WTC11 (cell line): ENCODE data around the gene SP110. TPM values are rescaled to one million over a fixed set of nuclear protein-coding genes. Genes with fewer than 3 reads are reported as not detected.

Experiments used
- ATAC-seq: fragments of 200-7000 bp; cut with Tn5 transposase; 2 replicates; pipeline ENCODE4 v1.10.0; 2021; ENCODE audit warnings: mild to moderate bottlenecking, moderate library complexity
- CTCF ChIA-PET: fragments of 300-600 bp; sonication (Branson Sonifier 250); formaldehyde crosslinking; loops from one replicate; lab custom pipeline; 2021; ENCODE audit warnings: antibody characterized with exemption; lab: Charles Lee
- POLR2A ChIA-PET: fragments of 350-600 bp; sonication (Branson Sonifier 250); formaldehyde crosslinking; loops from one replicate; lab custom pipeline; 2021; ENCODE audit warnings: antibody characterized with exemption; lab: Charles Lee
- DNase-seq: peaks from one replicate; pipeline ENCODE4 v3.0.0; 2021; ENCODE audit warnings: low spot score
- H3K27ac Mint-ChIP-seq: 2 replicates; pipeline ENCODE4 v1.8.0; 2021; ENCODE audit warnings: mixed read lengths
- H3K27me3 Mint-ChIP-seq: 2 replicates; pipeline ENCODE4 v1.8.0; 2021; ENCODE audit warnings: low read depth, mild to moderate bottlenecking, moderate library complexity, mixed read lengths
- H3K36me3 Mint-ChIP-seq: 2 replicates; pipeline ENCODE4 v1.8.0; 2021; ENCODE audit warnings: mixed read lengths
- H3K4me1 Mint-ChIP-seq: 2 replicates; pipeline ENCODE4 v1.8.0; 2022; ENCODE audit warnings: mixed read lengths
- H3K4me3 Mint-ChIP-seq: 2 replicates; pipeline ENCODE4 v1.8.0; 2021; ENCODE audit warnings: mild to moderate bottlenecking, moderate library complexity, mixed read lengths
- H3K9me3 Mint-ChIP-seq: 2 replicates; pipeline ENCODE4 v1.8.0; 2021; ENCODE audit warnings: mixed read lengths
- FOXJ3 ChIP-seq: sonication (generic); formaldehyde crosslinking; IDR thresholded peaks from 2 replicates; pipeline ENCODE4 v1.9.0; 2021; ENCODE audit warnings: missing genetic modification reagents, mild to moderate bottlenecking, borderline replicate concordance
- JAZF1 ChIP-seq: fragments of 250-450 bp; sonication (Bioruptor Pico); IDR thresholded peaks from 2 replicates; pipeline ENCODE4 v1.9.0; 2021; ENCODE audit warnings: moderate library complexity, mild to moderate bottlenecking, inconsistent platforms
- MXD4 ChIP-seq: fragments of 250-450 bp; sonication (Bioruptor Pico); IDR thresholded peaks from 2 replicates; pipeline ENCODE4 v1.8.0; 2021; ENCODE audit warnings: mild to moderate bottlenecking, moderate library complexity, borderline replicate concordance
- MYBL2 ChIP-seq: sonication (generic); formaldehyde crosslinking; IDR thresholded peaks from 2 replicates; pipeline ENCODE4 v1.8.1; 2023; ENCODE audit warnings: mild to moderate bottlenecking, moderate library complexity, missing genetic modification reagents
- NFE2L1 ChIP-seq: sonication (generic); formaldehyde crosslinking; IDR thresholded peaks from 2 replicates; pipeline ENCODE4 v1.8.1; 2023; ENCODE audit warnings: missing genetic modification reagents
- TEAD1 ChIP-seq: sonication (generic); formaldehyde crosslinking; IDR thresholded peaks from 2 replicates; pipeline ENCODE4 v1.8.0; 2022; ENCODE audit warnings: mild to moderate bottlenecking, missing genetic modification reagents
- TP53 ChIP-seq: sonication (generic); formaldehyde crosslinking; IDR thresholded peaks from 2 replicates; pipeline ENCODE4 v1.8.1; 2023; ENCODE audit warnings: mild to moderate bottlenecking, missing genetic modification reagents
- ZNF121 ChIP-seq: sonication (generic); formaldehyde crosslinking; IDR thresholded peaks from 2 replicates; pipeline ENCODE4 v1.8.0; 2023; ENCODE audit warnings: missing genetic modification reagents
- ZNF263 ChIP-seq: sonication (generic); formaldehyde crosslinking; IDR thresholded peaks from 2 replicates; pipeline ENCODE4 v1.8.1; 2022; ENCODE audit warnings: low read depth, mild to moderate bottlenecking, moderate library complexity, missing genetic modification reagents
- ZNF317 ChIP-seq: sonication (generic); formaldehyde crosslinking; IDR thresholded peaks from 2 replicates; pipeline ENCODE4 v1.8.1; 2023; ENCODE audit warnings: low read depth, mild to moderate bottlenecking, moderate library complexity, missing genetic modification reagents, borderline replicate concordance
- ZNF671 ChIP-seq: fragments of 250-450 bp; sonication (Bioruptor Pico); IDR thresholded peaks from 2 replicates; pipeline ENCODE4 v1.8.0; 2021; ENCODE audit warnings: mild to moderate bottlenecking
- total RNA-seq: library from RNA; stranded (reverse); gene quantifications from 3 replicates; pipeline ENCODE4 v1.2.3, GENCODE V29; 2021
- TF ChIP-seq, protein P1 (sequence below): sonication (generic); formaldehyde crosslinking; IDR thresholded peaks from 2 replicates; pipeline ENCODE4 v1.8.0; 2022; ENCODE audit warnings: mild to moderate bottlenecking, missing genetic modification reagents
- TF ChIP-seq, protein P2 (sequence below): sonication (generic); formaldehyde crosslinking; IDR thresholded peaks from 2 replicates; pipeline ENCODE4 v1.8.1; 2022; ENCODE audit warnings: missing genetic modification reagents, borderline replicate concordance
- TF ChIP-seq, protein P3 (sequence below): fragments of 250-450 bp; sonication (Bioruptor Pico); conservative IDR thresholded peaks from 2 replicates; pipeline ENCODE4 v1.9.0; 2021; ENCODE audit warnings: mild to moderate bottlenecking
- TF ChIP-seq, protein P4 (sequence below): sonication (generic); formaldehyde crosslinking; IDR thresholded peaks from 2 replicates; pipeline ENCODE4 v1.8.1; 2022; ENCODE audit warnings: mild to moderate bottlenecking, moderate library complexity, missing genetic modification reagents
- TF ChIP-seq, protein P5 (sequence below): sonication (generic); formaldehyde crosslinking; IDR thresholded peaks from 2 replicates; pipeline ENCODE4 v1.8.1; 2023; ENCODE audit warnings: mild to moderate bottlenecking, moderate library complexity, missing genetic modification reagents
- TF ChIP-seq, protein P6 (sequence below): sonication (generic); formaldehyde crosslinking; IDR thresholded peaks from 2 replicates; pipeline ENCODE4 v1.8.0; 2022; ENCODE audit warnings: mild to moderate bottlenecking, missing genetic modification reagents
- TF ChIP-seq, protein P7 (sequence below): sonication (generic); formaldehyde crosslinking; IDR thresholded peaks from 2 replicates; pipeline ENCODE4 v1.8.1; 2023; ENCODE audit warnings: mild to moderate bottlenecking, missing genetic modification reagents, moderate library complexity

SP110 gene
- total RNA-seq, 1 experiment from 2014 or later, result 5.7 TPM

DNA sequence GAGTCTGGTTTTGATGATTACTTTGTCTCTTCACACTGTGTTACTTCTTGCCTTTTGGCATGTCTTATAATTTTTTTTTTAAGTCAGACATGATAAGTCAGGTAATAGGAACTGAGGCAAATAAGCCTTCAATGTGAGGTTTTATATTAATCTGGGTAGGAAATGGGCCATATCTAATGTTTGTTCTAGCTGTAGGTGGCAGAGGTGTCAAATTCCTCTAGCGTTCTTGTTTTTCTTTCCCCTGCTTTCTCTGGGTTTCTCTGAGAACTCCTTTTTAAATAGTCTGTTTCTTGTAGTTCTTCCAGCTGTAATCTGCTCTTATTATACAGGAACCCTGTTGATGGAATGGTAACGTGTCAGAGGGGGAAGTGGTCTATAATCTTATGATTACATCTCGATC, 11.5 kb upstream of the SP110 start:
- DNase-seq, result no peak
- POLR2A ChIA-PET, result no interaction called here
- Mint-ChIP-seq H3K4me3 (no peak overlapping the region), H3K9me3 (peaks cover 18% of the 10 kb centered on the region), H3K36me3 (peaks cover 18% of the 10 kb centered on the region), H3K4me1 (peaks cover 14% of the 10 kb centered on the region), H3K27me3 (peaks cover 3% of the 10 kb centered on the region; the same call in 1 of the 2 replicates), H3K27ac (no peak overlapping the region)
- no peak for ATAC-seq
- CTCF ChIA-PET, result no interaction called here
- no peak for TF ChIP-seq ZNF263
- TF ChIP-seq, protein P1, sequence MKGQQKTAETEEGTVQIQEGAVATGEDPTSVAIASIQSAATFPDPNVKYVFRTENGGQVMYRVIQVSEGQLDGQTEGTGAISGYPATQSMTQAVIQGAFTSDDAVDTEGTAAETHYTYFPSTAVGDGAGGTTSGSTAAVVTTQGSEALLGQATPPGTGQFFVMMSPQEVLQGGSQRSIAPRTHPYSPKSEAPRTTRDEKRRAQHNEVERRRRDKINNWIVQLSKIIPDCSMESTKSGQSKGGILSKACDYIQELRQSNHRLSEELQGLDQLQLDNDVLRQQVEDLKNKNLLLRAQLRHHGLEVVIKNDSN (CRISPR knock-in tag), result no peak
- TF ChIP-seq MXD4 (CRISPR knock-in tag), result no peak

DNA sequence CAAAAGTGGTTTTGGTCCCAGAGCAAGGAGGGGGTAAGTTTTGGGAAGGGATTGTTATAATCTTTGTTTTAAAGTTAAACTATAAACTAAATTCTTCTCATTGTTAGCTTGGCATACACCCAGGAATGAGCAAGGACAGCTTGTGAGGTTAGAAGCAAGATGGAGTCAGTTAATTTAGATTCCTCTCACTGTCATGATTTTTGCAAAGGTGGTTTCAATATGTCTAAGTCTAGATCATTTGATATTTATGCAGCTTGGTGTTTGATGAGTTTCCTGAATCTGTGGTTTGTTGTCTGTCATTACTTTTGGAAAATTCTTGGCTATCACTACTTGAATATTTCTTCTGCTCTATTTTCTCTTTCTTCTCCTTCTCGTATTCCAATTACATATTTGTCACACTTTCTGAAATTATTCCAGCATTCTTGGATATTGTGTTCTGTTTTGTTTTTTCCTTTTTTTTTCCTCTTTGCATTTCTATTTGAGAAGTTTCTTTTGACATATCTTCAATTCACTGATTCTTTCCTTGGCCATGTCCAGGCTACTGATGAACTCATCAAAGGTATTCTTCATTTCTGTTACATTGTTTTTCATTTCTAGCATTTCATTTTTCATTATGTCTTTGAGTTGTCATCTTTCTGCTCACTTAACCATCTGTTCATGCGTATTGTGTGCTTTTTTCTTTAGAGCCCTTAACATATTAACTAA, 10.9 kb upstream of the SP110 start:
- Mint-ChIP-seq H3K27me3 (peaks cover 3% of the 10 kb centered on the region; the same call in 1 of the 2 replicates), H3K4me3 (no peak overlapping the region), H3K27ac (0 out of 2 replicates have a peak overlapping the region, but pooled peaks have one; percentile 8), H3K9me3 (peaks cover 18% of the 10 kb centered on the region), H3K36me3 (peaks cover 18% of the 10 kb centered on the region), H3K4me1 (peaks cover 14% of the 10 kb centered on the region)
- ATAC-seq, result no peak
- no peak for DNase-seq
- CTCF ChIA-PET, result no interaction called here
- POLR2A ChIA-PET, result no interaction called here
- TF ChIP-seq, protein P2, sequence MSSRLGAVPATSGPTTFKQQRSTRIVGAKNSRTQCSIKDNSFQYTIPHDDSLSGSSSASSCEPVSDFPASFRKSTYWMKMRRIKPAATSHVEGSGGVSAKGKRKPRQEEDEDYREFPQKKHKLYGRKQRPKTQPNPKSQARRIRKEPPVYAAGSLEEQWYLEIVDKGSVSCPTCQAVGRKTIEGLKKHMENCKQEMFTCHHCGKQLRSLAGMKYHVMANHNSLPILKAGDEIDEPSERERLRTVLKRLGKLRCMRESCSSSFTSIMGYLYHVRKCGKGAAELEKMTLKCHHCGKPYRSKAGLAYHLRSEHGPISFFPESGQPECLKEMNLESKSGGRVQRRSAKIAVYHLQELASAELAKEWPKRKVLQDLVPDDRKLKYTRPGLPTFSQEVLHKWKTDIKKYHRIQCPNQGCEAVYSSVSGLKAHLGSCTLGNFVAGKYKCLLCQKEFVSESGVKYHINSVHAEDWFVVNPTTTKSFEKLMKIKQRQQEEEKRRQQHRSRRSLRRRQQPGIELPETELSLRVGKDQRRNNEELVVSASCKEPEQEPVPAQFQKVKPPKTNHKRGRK, result no peak
- TF ChIP-seq, protein P3, sequence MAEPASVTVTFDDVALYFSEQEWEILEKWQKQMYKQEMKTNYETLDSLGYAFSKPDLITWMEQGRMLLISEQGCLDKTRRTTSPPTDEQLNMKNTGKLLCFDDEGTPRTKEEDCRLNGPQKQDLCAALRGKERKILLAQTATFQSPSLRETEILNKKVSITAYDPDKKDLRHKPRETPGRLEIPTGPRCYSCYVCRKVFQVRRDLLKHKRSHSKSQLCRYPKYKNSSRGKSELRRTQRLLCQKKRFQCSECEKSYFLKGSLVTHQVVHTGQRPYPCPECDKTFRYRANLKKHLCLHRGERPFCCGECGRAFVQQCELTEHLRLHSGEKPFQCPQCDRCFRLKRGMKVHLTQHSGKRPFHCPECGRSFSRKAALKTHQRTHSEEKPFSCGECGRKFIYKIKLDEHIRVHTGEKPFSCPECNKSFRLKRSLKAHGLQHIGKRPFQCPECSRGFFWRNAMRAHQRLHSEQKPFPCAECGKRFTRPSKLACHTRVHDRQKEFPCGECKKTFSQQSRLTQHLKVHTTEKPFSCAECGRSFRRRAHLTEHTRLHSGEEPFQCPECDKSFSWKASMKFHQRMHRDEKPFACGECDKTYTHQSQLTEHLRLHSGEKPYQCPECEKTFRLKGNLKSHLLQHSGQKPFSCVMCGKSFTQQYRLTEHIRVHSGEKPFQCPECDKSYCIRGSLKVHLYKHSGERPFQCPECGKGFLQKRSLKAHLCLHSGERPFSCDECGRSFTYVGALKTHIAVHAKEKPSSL (CRISPR knock-in tag), result no peak
- no peak for TF ChIP-seq MYBL2 (CRISPR knock-in tag)
- TF ChIP-seq, protein P4, sequence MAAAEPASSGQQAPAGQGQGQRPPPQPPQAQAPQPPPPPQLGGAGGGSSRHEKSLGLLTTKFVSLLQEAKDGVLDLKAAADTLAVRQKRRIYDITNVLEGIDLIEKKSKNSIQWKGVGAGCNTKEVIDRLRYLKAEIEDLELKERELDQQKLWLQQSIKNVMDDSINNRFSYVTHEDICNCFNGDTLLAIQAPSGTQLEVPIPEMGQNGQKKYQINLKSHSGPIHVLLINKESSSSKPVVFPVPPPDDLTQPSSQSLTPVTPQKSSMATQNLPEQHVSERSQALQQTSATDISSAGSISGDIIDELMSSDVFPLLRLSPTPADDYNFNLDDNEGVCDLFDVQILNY (CRISPR knock-in tag), result no peak
- no peak for TF ChIP-seq ZNF317 (CRISPR knock-in tag)

DNA sequence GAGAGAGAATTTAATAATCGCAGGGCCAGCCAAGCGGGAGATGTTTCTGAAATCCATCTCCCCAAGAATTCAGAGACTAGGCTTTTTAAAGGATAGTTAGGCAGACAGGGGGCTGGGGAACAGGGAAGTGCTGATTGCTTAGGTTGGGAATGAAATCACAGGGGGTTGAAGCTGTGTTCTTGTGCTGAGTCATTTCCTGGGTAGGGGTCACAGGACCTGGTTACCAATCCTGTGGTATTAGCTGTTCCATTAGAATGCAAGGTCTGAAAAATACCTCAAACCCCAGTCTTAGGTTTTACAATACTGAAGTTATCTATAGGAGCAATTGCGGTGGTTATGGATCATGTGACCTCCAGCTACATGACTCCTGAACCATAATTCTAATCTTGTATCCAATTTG, 10.3 kb upstream of the SP110 start:
- POLR2A ChIA-PET, result no interaction called here

DNA sequence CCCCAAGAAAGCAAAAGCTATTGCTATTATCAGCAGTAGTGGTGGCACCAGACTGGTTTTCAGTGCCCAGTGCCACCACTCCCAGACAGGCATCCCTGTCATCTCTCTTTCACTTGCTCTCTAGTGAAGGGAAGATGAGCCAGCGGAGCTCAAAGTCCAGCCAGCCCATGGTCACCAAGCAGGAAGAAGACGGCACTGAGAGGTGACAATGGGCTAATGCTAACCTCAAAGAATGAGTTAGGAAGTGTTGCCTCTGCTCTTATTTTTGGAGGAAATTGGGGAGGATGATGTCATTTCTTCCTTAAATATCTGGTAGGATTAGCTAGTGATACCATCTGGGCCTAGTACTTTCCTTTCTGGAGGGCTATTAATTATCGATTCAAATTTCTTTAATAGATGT, 7.4 kb upstream of the SP110 start:
- ChIA-PET POLR2A (no interaction called here), CTCF (no interaction called here)
- Mint-ChIP-seq H3K27ac (no peak overlapping the region), H3K27me3 (peaks cover 3% of the 10 kb centered on the region; the same call in 1 of the 2 replicates), H3K4me3 (no peak overlapping the region), H3K9me3 (peaks cover 18% of the 10 kb centered on the region), H3K36me3 (peaks cover 18% of the 10 kb centered on the region), H3K4me1 (peaks cover 14% of the 10 kb centered on the region)
- no peak for ATAC-seq
- no peak for DNase-seq
- TF ChIP-seq, protein P5, sequence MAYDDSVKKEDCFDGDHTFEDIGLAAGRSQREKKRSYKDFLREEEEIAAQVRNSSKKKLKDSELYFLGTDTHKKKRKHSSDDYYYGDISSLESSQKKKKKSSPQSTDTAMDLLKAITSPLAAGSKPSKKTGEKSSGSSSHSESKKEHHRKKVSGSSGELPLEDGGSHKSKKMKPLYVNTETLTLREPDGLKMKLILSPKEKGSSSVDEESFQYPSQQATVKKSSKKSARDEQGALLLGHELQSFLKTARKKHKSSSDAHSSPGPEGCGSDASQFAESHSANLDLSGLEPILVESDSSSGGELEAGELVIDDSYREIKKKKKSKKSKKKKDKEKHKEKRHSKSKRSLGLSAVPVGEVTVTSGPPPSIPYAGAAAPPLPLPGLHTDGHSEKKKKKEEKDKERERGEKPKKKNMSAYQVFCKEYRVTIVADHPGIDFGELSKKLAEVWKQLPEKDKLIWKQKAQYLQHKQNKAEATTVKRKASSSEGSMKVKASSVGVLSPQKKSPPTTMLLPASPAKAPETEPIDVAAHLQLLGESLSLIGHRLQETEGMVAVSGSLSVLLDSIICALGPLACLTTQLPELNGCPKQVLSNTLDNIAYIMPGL (CRISPR knock-in tag), result no peak
- no peak for TF ChIP-seq NFE2L1 (CRISPR knock-in tag)
- TF ChIP-seq ZNF121 (CRISPR knock-in tag), result no peak
- no peak for TF ChIP-seq TEAD1
- TF ChIP-seq ZNF671 (CRISPR knock-in tag), result no peak
- no peak for TF ChIP-seq JAZF1 (CRISPR knock-in tag)
- no peak for TF ChIP-seq FOXJ3
- TF ChIP-seq, protein P6, sequence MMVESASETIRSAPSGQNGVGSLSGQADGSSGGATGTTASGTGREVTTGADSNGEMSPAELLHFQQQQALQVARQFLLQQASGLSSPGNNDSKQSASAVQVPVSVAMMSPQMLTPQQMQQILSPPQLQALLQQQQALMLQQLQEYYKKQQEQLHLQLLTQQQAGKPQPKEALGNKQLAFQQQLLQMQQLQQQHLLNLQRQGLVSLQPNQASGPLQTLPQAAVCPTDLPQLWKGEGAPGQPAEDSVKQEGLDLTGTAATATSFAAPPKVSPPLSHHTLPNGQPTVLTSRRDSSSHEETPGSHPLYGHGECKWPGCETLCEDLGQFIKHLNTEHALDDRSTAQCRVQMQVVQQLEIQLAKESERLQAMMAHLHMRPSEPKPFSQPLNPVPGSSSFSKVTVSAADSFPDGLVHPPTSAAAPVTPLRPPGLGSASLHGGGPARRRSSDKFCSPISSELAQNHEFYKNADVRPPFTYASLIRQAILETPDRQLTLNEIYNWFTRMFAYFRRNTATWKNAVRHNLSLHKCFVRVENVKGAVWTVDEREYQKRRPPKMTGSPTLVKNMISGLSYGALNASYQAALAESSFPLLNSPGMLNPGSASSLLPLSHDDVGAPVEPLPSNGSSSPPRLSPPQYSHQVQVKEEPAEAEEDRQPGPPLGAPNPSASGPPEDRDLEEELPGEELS, result no peak

More for the DNA sequence above, 10.3 kb upstream of the SP110 start:
- CTCF ChIA-PET, result no interaction called here
- ATAC-seq, result peak; percentile 77
- H3K4me3 Mint-ChIP-seq, result no peak overlapping the region
- peak overlapping the region; percentile 37; the same call in 1 of the 2 replicates for H3K27ac Mint-ChIP-seq
- DNase-seq, result no peak
- peaks cover 14% of the 10 kb centered on the region for H3K4me1 Mint-ChIP-seq
- TF ChIP-seq TP53, result no peak
- TF ChIP-seq, protein P7, sequence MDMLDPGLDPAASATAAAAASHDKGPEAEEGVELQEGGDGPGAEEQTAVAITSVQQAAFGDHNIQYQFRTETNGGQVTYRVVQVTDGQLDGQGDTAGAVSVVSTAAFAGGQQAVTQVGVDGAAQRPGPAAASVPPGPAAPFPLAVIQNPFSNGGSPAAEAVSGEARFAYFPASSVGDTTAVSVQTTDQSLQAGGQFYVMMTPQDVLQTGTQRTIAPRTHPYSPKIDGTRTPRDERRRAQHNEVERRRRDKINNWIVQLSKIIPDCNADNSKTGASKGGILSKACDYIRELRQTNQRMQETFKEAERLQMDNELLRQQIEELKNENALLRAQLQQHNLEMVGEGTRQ, result peak; percentile 33; the same call in 1 of the 2 replicates
- TF ChIP-seq NFE2L1 (CRISPR knock-in tag), result peak; percentile 87; the same call in 1 of the 2 replicates
- H3K36me3 Mint-ChIP-seq, result peaks cover 18% of the 10 kb centered on the region
- peaks cover 3% of the 10 kb centered on the region; the same call in 1 of the 2 replicates for H3K27me3 Mint-ChIP-seq
- H3K9me3 Mint-ChIP-seq, result peaks cover 18% of the 10 kb centered on the region
